Neural progenitor cell (in vitro differentiated cells): ENCODE data around the gene DSE. TPM values are rescaled to one million over a fixed set of nuclear protein-coding genes. Genes with fewer than 3 reads are reported as not detected.
A peak's percentile ranks its signal among the peaks of the same experiment; 100 is the strongest.

Experiments
- DNase-seq: peaks from one replicate; pipeline ENCODE4 v3.0.0-alpha.2; 2016; ENCODE audit warnings: low spot score
- H2AFZ ChIP-seq: fragments of 200-600 bp; sonication (generic); replicated peaks from 2 replicates; pipeline ENCODE4 v1.6.1; 2016; ENCODE audit warnings: antibody characterized with exemption
- H3F3A ChIP-seq: fragments of 200-600 bp; sonication (generic); 2 replicates; pipeline ENCODE4 v1.6.1; 2016; ENCODE audit warnings: antibody characterized with exemption, low read depth
- H3K27ac ChIP-seq: fragments of 200-600 bp; sonication (generic); 2 replicates; pipeline ENCODE4 v1.5.1; 2016; ENCODE audit warnings: mild to moderate bottlenecking
- H3K27me3 ChIP-seq: fragments of 200-600 bp; sonication (generic); 2 replicates; pipeline ENCODE4 v1.6.1; 2016; ENCODE audit warnings: mild to moderate bottlenecking, moderate library complexity
- H3K36me3 ChIP-seq: fragments of 200-600 bp; sonication (generic); 2 replicates; pipeline ENCODE4 v1.5.1; 2016
- H3K4me1 ChIP-seq: fragments of 200-600 bp; sonication (generic); 2 replicates; pipeline ENCODE4 v1.6.1; 2016; ENCODE audit warnings: mixed run types
- H3K4me2 ChIP-seq: fragments of 200-600 bp; sonication (generic); 2 replicates; pipeline ENCODE4 v1.6.1; 2016
- H3K4me3 ChIP-seq: fragments of 200-600 bp; sonication (generic); 2 replicates; pipeline ENCODE4 v1.5.1; 2016
- H3K79me2 ChIP-seq: fragments of 200-600 bp; sonication (generic); 2 replicates; pipeline ENCODE4 v1.6.1; 2016; ENCODE audit warnings: low read depth
- H3K9ac ChIP-seq: fragments of 200-600 bp; sonication (generic); 2 replicates; pipeline ENCODE4 v1.6.1; 2016
- H3K9me3 ChIP-seq: fragments of 200-600 bp; sonication (generic); 2 replicates; pipeline ENCODE4 v1.5.1; 2016; ENCODE audit warnings: low read depth
- H4K20me1 ChIP-seq: fragments of 200-600 bp; sonication (generic); 2 replicates; pipeline ENCODE4 v1.6.1; 2016; ENCODE audit warnings: low read depth
- H3K27ac Mint-ChIP-seq: 3 replicates; pipeline ENCODE4 v1.8.0; 2021; ENCODE audit warnings: mixed read lengths
- H3K27me3 Mint-ChIP-seq: 2 replicates; pipeline ENCODE4 v1.8.0; 2022; ENCODE audit warnings: low read depth, mild to moderate bottlenecking, inconsistent platforms, moderate library complexity, mixed read lengths; ENCODE audit not compliant: insufficient read depth
- H3K36me3 Mint-ChIP-seq: 3 replicates; pipeline ENCODE4 v1.8.0; 2021; ENCODE audit warnings: mixed read lengths
- H3K4me1 Mint-ChIP-seq: 3 replicates; pipeline ENCODE4 v1.8.0; 2021; ENCODE audit warnings: mixed read lengths
- H3K4me3 Mint-ChIP-seq: 3 replicates; pipeline ENCODE4 v1.8.0; 2021; ENCODE audit warnings: mild to moderate bottlenecking, moderate library complexity, mixed read lengths
- H3K9me3 Mint-ChIP-seq: 3 replicates; pipeline ENCODE4 v1.8.0; 2020; ENCODE audit warnings: mixed read lengths
- CTCF ChIP-seq: fragments of 200-600 bp; sonication (generic); IDR thresholded peaks from 2 replicates; pipeline ENCODE4 v1.5.1; 2017; ENCODE audit warnings: antibody characterized with exemption, mild to moderate bottlenecking
- EZH2 ChIP-seq: fragments of 200-600 bp; sonication (generic); IDR thresholded peaks from 2 replicates; pipeline ENCODE4 v1.6.1; 2017; ENCODE audit warnings: antibody characterized with exemption, mild to moderate bottlenecking, moderate library complexity
- EZH2phosphoT487 ChIP-seq: fragments of 200-600 bp; sonication (generic); IDR thresholded peaks from 2 replicates; pipeline ENCODE4 v1.6.1; 2017; ENCODE audit warnings: antibody characterized with exemption
- total RNA-seq: library from RNA; depleted of rRNA; stranded (reverse); fragments of >200 nt; gene quantifications from 2 replicates; pipeline ENCODE4 v1.2.3, GENCODE V29; 2015; ENCODE audit warnings: low replicate concordance

DSE gene
- total RNA-seq, 1 donor from 2014 or later, result 43.7 TPM

GRCh38 chr6:116375262-116375661 lies 4.5 kb downstream of the DSE start:
- Mint-ChIP-seq H3K9me3 (no peaks in the 10 kb centered on the region), H3K4me1 (peaks cover 4% of the 10 kb centered on the region), H3K27me3 (peaks cover 6% of the 10 kb centered on the region), H3K36me3 (peaks cover 12% of the 10 kb centered on the region), H3K4me3 (no peak overlapping the region), H3K27ac (no peak overlapping the region)
- Histone ChIP-seq H3K9ac (no peak overlapping the region), H3K4me3 (no peak overlapping the region), H3K4me1 (peaks cover 9% of the 10 kb centered on the region), H4K20me1 (no peaks in the 10 kb centered on the region), H3K79me2 (peaks cover 26% of the 10 kb centered on the region), H3K27me3 (no peaks in the 10 kb centered on the region), H3K36me3 (no peaks in the 10 kb centered on the region), H3K9me3 (no peaks in the 10 kb centered on the region), H2AFZ (no peak overlapping the region), H3K4me2 (no peak overlapping the region), H3F3A (peaks cover 12% of the 10 kb centered on the region), H3K27ac (no peak overlapping the region)
- DNase-seq, result no peak
- TF ChIP-seq EZH2phosphoT487, result no peak
- no peak for TF ChIP-seq CTCF
- TF ChIP-seq EZH2, result no peak

- H3K4me2 ChIP-seq, result peak overlapping the region; percentile 19
- H3K9ac ChIP-seq, result no peak overlapping the region
- H3K36me3 Mint-ChIP-seq, result peaks cover 13% of the 10 kb centered on the region
- no peak overlapping the region for H3K27ac Mint-ChIP-seq
- no peak for TF ChIP-seq EZH2
- TF ChIP-seq EZH2phosphoT487, result no peak
- no peak for TF ChIP-seq CTCF
- peak overlapping the region; percentile 5 for H3K27ac ChIP-seq
- no peaks in the 10 kb centered on the region for H3K9me3 Mint-ChIP-seq
- peak; percentile 37 for DNase-seq
- H3K36me3 ChIP-seq, result no peaks in the 10 kb centered on the region
- H3K4me1 ChIP-seq, result peaks cover 9% of the 10 kb centered on the region
- no peaks in the 10 kb centered on the region for H3K9me3 ChIP-seq
- H3K4me3 ChIP-seq, result no peak overlapping the region
- H4K20me1 ChIP-seq, result no peaks in the 10 kb centered on the region
- peaks cover 26% of the 10 kb centered on the region for H3K79me2 ChIP-seq
- peaks cover 4% of the 10 kb centered on the region for H3K27me3 Mint-ChIP-seq
- peaks cover 2% of the 10 kb centered on the region for H3K4me1 Mint-ChIP-seq
- H3K4me3 Mint-ChIP-seq, result no peak overlapping the region
- no peaks in the 10 kb centered on the region for H3K27me3 ChIP-seq
- peaks cover 8% of the 10 kb centered on the region for H3F3A ChIP-seq
- H2AFZ ChIP-seq, result no peak overlapping the region
Measured at GRCh38 chr6:116376149-116376548, 5.4 kb downstream of the DSE start.

- H3K27ac Mint-ChIP-seq, result no peak overlapping the region
- peaks cover 2% of the 10 kb centered on the region for H3K4me1 Mint-ChIP-seq
- no peaks in the 10 kb centered on the region for H3K36me3 ChIP-seq
- no peak for DNase-seq
- no peak for TF ChIP-seq EZH2
- no peak for TF ChIP-seq EZH2phosphoT487
- H3K4me3 ChIP-seq, result no peak overlapping the region
- H3K27ac ChIP-seq, result no peak overlapping the region
- no peak overlapping the region for H2AFZ ChIP-seq
- H3K27me3 Mint-ChIP-seq, result no peaks in the 10 kb centered on the region
- H3K9ac ChIP-seq, result no peak overlapping the region
- no peaks in the 10 kb centered on the region for H4K20me1 ChIP-seq
- no peak overlapping the region for H3K4me2 ChIP-seq
- no peaks in the 10 kb centered on the region for H3K9me3 Mint-ChIP-seq
- no peaks in the 10 kb centered on the region for H3K27me3 ChIP-seq
- peaks cover 14% of the 10 kb centered on the region for H3K79me2 ChIP-seq
- no peaks in the 10 kb centered on the region for H3K9me3 ChIP-seq
- H3K36me3 Mint-ChIP-seq, result peaks cover 14% of the 10 kb centered on the region
- H3K4me3 Mint-ChIP-seq, result no peak overlapping the region
- peaks cover 9% of the 10 kb centered on the region for H3K4me1 ChIP-seq
- no peaks in the 10 kb centered on the region for H3F3A ChIP-seq
Measured at GRCh38 chr6:116379764-116380163, 9.0 kb downstream of the DSE start.

GRCh38 chr6:116380346-116380745 lies 9.6 kb downstream of the DSE start:
- Histone ChIP-seq H3K27ac (no peak overlapping the region), H3K27me3 (no peaks in the 10 kb centered on the region), H4K20me1 (no peaks in the 10 kb centered on the region), H3K9me3 (no peaks in the 10 kb centered on the region), H3K79me2 (peaks cover 14% of the 10 kb centered on the region), H3K4me2 (no peak overlapping the region), H3K4me1 (peaks cover 9% of the 10 kb centered on the region), H3K9ac (no peak overlapping the region), H2AFZ (no peak overlapping the region), H3F3A (no peaks in the 10 kb centered on the region), H3K36me3 (no peaks in the 10 kb centered on the region), H3K4me3 (no peak overlapping the region)
- no peaks in the 10 kb centered on the region for H3K9me3 Mint-ChIP-seq
- peaks cover 4% of the 10 kb centered on the region for H3K4me1 Mint-ChIP-seq
- no peak overlapping the region for H3K4me3 Mint-ChIP-seq
- DNase-seq, result no peak
- no peaks in the 10 kb centered on the region for H3K27me3 Mint-ChIP-seq
- peaks cover 14% of the 10 kb centered on the region for H3K36me3 Mint-ChIP-seq
- TF ChIP-seq EZH2phosphoT487 (no peak), EZH2 (no peak), CTCF (no peak)
- H3K27ac Mint-ChIP-seq, result no peak overlapping the region
